Stimulated activated CD4-positive, alpha-beta T cell treated with anti-CD3 and anti-CD28 coated beads, Interleukin-2, amount 100 ng/mL, for 4 hours (primary cell): ENCODE measurements around the gene DDX25.

Experiments
- DNase-seq: peaks from one replicate; pipeline ENCODE4 v3.0.0-alpha.2; 2020; ENCODE audit warnings: low read depth

The DDX25 gene

GRCh38 chr11:125950696-125951651, 46.7 kb downstream of the DDX25 start:
- DNase-seq, result no peak

- DNase-seq, result no peak
Observed at GRCh38 chr11:125951731-125952130, 47.4 kb downstream of the DDX25 start.

GRCh38 chr11:125952559-125952958, 48.3 kb downstream of the DDX25 start:
- DNase-seq, result no peak

GRCh38 chr11:125952973-125953372, 48.7 kb downstream of the DDX25 start:
- DNase-seq, result no peak

- DNase-seq, result no peak
Observed at GRCh38 chr11:125953401-125953935, 49.2 kb downstream of the DDX25 start.

- no peak for DNase-seq
Observed at GRCh38 chr11:125954123-125954944, 50.0 kb downstream of the DDX25 start.

- DNase-seq, result no peak
Observed at GRCh38 chr11:125954945-125955640, 50.8 kb downstream of the DDX25 start.

- no peak for DNase-seq
Observed at GRCh38 chr11:125955856-125956255, 51.5 kb downstream of the DDX25 start.

- DNase-seq, result no peak
Observed at GRCh38 chr11:125956391-125957134, 52.3 kb downstream of the DDX25 start.

GRCh38 chr11:125957618-125958332, 53.5 kb downstream of the DDX25 start:
- no peak for DNase-seq

- DNase-seq, result no peak
Observed at GRCh38 chr11:125958872-125959400, 54.6 kb downstream of the DDX25 start.

GRCh38 chr11:125959511-125959910, 55.2 kb downstream of the DDX25 start:
- no peak for DNase-seq

- DNase-seq, result no peak
Observed at GRCh38 chr11:125959931-125960330, 55.6 kb downstream of the DDX25 start.

GRCh38 chr11:125960771-125961170, 56.5 kb downstream of the DDX25 start:
- no peak for DNase-seq

- DNase-seq, result no peak
Observed at GRCh38 chr11:125967515-125967914, 63.2 kb downstream of the DDX25 start.

- DNase-seq, result no peak
Observed at GRCh38 chr11:125968354-125968753, 64.0 kb downstream of the DDX25 start.

GRCh38 chr11:125971618-125972017, 67.3 kb downstream of the DDX25 start:
- no peak for DNase-seq

GRCh38 chr11:125974284-125974683, 70.0 kb downstream of the DDX25 start:
- DNase-seq, result no peak

- DNase-seq, result no peak
Observed at GRCh38 chr11:125975634-125976033, 71.3 kb downstream of the DDX25 start.

- DNase-seq, result no peak
Observed at GRCh38 chr11:125976156-125976555, 71.8 kb downstream of the DDX25 start.
